ENCODE data around the gene ADGRG2.

GRCh38 chrX:19024366-19024765, 97.9 kb downstream of the ADGRG2 start:
- TF ChIP-seq CTCF (conservative IDR thresholded peaks at IDR 0.05 in 1 of 2, IDR thresholded peaks at IDR 0.05 in 1 of 2; ENCODE audit: extremely low read depth in 1 of 2, insufficient read depth in 1 of 2, low read depth in 1 of 2, low read length in 2 of 2): no peak
- no peak for TF ChIP-seq EZH2 (IDR thresholded peaks at IDR 0.05; ENCODE audit: borderline replicate concordance, low read length)
